GM18909 (cell line): Measurements from ENCODE around the gene PCDHB7.
"Not testable (repeated sequence)": the region's sequence is repeated elsewhere in the genome, so short reads cannot be mapped to it uniquely, and the experiment has no call there.

ENCODE experiments used
- ATAC-seq: cut with Tn5 transposase; IDR thresholded peaks from one replicate; pipeline ENCODE4 v1.9.1; 2021; ENCODE audit warnings: mild to moderate bottlenecking; ENCODE audit not compliant: unreplicated experiment, poor library complexity

PCDHB7 gene

DNA sequence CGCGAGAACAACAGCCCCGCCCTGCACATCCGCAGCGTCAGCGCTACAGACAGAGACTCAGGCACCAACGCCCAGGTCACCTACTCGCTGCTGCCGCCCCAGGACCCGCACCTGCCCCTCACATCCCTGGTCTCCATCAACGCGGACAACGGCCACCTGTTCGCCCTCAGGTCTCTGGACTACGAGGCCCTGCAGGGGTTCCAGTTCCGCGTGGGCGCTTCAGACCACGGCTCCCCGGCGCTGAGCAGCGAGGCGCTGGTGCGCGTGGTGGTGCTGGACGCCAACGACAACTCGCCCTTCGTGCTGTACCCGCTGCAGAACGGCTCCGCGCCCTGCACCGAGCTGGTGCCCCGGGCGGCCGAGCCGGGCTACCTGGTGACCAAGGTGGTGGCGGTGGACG is 43.1 kb downstream of the PCDHB7 start:
- ATAC-seq, result not testable (repeated sequence)

DNA sequence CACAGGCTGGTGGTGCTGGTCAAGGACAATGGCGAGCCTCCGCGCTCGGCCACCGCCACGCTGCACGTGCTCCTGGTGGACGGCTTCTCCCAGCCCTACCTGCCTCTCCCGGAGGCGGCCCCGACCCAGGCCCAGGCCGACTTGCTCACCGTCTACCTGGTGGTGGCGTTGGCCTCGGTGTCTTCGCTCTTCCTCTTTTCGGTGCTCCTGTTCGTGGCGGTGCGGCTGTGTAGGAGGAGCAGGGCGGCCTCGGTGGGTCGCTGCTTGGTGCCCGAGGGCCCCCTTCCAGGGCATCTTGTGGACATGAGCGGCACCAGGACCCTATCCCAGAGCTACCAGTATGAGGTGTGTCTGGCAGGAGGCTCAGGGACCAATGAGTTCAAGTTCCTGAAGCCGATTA is 43.6 kb downstream of the PCDHB7 start:
- ATAC-seq, result not testable (repeated sequence)

GRCh38 chr5:141223112-141223783 is 50.8 kb downstream of the PCDHB7 start, which contains the start of gene PCDHB14:
TSS of gene PCDHB14 (plus strand) at chr5:141223343. CDS start at chr5:141223506, 163 bp downstream.
- ATAC-seq, result no peak

- not testable (repeated sequence) for ATAC-seq
Measured at GRCh38 chr5:141224844-141225243, 52.4 kb downstream of the PCDHB7 start.

GRCh38 chr5:141225421-141225820 is 53.0 kb downstream of the PCDHB7 start:
- not testable (repeated sequence) for ATAC-seq
